ENCODE results near the gene SOX11. TPM values are rescaled to one million over a fixed set of nuclear protein-coding genes. Genes with fewer than 3 reads are reported as not detected.
"Not testable (repeated sequence)": the region's sequence is repeated elsewhere in the genome, so short reads cannot be mapped to it uniquely, and the experiment has no call there.

Gene SOX11
- total RNA-seq, 1 experiment from 2014 or later = not detected

- Histone ChIP-seq H3K4me3 (ENCODE audit: low read length) (no peak overlapping the region), H3K9ac (ENCODE audit: low read length) (no peak overlapping the region), H3K27me3 (ENCODE audit: low read length) (no peaks in the 10 kb centered on the region; the same call in 1 of the 2 replicates), H3K9me2 (replicated peaks; ENCODE audit: insufficient read depth, low read length) (no peaks in the 10 kb centered on the region), H3K27ac (ENCODE audit: low read length) (no peak overlapping the region), H3K4me1 (ENCODE audit: low read length) (no peaks in the 10 kb centered on the region), H4K20me1 (ENCODE audit: insufficient read depth, low read depth, low read length) (no peaks in the 10 kb centered on the region), H2AFZ (ENCODE audit: low read length) (no peak overlapping the region), H3K4me2 (ENCODE audit: low read depth, low read length, poor library complexity, severe bottlenecking) (no peak overlapping the region), H3K9me3 (ENCODE audit: low read length) (no peaks in the 10 kb centered on the region), H3K79me2 (ENCODE audit: low read length) (no peaks in the 10 kb centered on the region), H3K36me3 (ENCODE audit: insufficient read depth, low read length) (no peaks in the 10 kb centered on the region)
- DNase-seq = no peak
Observed at GRCh38 chr2:5666798-5667197, 25.4 kb upstream of the SOX11 start.

GRCh38 chr2:5667655-5668054, 24.5 kb upstream of the SOX11 start:
- H2AFZ ChIP-seq (ENCODE audit: low read length); H3K27ac ChIP-seq (ENCODE audit: low read length); H3K9me2 ChIP-seq (replicated peaks; ENCODE audit: insufficient read depth, low read length); DNase-seq; H3K4me2 ChIP-seq (ENCODE audit: low read depth, low read length, poor library complexity, severe bottlenecking); H3K9me3 ChIP-seq (ENCODE audit: low read length); H3K9ac ChIP-seq (ENCODE audit: low read length); H4K20me1 ChIP-seq (ENCODE audit: insufficient read depth, low read depth, low read length); H3K36me3 ChIP-seq (ENCODE audit: insufficient read depth, low read length); H3K27me3 ChIP-seq (ENCODE audit: low read length); H3K4me3 ChIP-seq (ENCODE audit: low read length); H3K4me1 ChIP-seq (ENCODE audit: low read length); H3K79me2 ChIP-seq (ENCODE audit: low read length): not testable (repeated sequence)

- Histone ChIP-seq H3K9me2 (replicated peaks; ENCODE audit: insufficient read depth, low read length) (no peaks in the 10 kb centered on the region), H3K9me3 (ENCODE audit: low read length) (no peaks in the 10 kb centered on the region), H4K20me1 (ENCODE audit: insufficient read depth, low read depth, low read length) (no peaks in the 10 kb centered on the region), H3K4me3 (ENCODE audit: low read length) (no peak overlapping the region), H3K4me1 (ENCODE audit: low read length) (no peaks in the 10 kb centered on the region), H3K27ac (ENCODE audit: low read length) (no peak overlapping the region), H3K9ac (ENCODE audit: low read length) (no peak overlapping the region), H3K36me3 (ENCODE audit: insufficient read depth, low read length) (no peaks in the 10 kb centered on the region), H3K27me3 (ENCODE audit: low read length) (no peaks in the 10 kb centered on the region; the same call in 1 of the 2 replicates), H2AFZ (ENCODE audit: low read length) (no peak overlapping the region), H3K79me2 (ENCODE audit: low read length) (no peaks in the 10 kb centered on the region), H3K4me2 (ENCODE audit: low read depth, low read length, poor library complexity, severe bottlenecking) (no peak overlapping the region)
- no peak for DNase-seq
Observed at GRCh38 chr2:5668682-5669250, 23.4 kb upstream of the SOX11 start.

GRCh38 chr2:5672749-5673144, 19.4 kb upstream of the SOX11 start:
- no peaks in the 10 kb centered on the region for H3K79me2 ChIP-seq (ENCODE audit: low read length)
- H3K4me1 ChIP-seq (ENCODE audit: low read length) = no peaks in the 10 kb centered on the region
- H3K36me3 ChIP-seq (ENCODE audit: insufficient read depth, low read length) = no peaks in the 10 kb centered on the region
- H3K4me3 ChIP-seq (ENCODE audit: low read length) = no peak overlapping the region
- no peaks in the 10 kb centered on the region for H3K27me3 ChIP-seq (ENCODE audit: low read length)
- H2AFZ ChIP-seq (ENCODE audit: low read length) = no peak overlapping the region
- no peak overlapping the region for H3K27ac ChIP-seq (ENCODE audit: low read length)
- DNase-seq = no peak
- no peaks in the 10 kb centered on the region for H3K9me3 ChIP-seq (ENCODE audit: low read length)
- no peak overlapping the region for H3K9ac ChIP-seq (ENCODE audit: low read length)
- no peaks in the 10 kb centered on the region for H3K9me2 ChIP-seq (replicated peaks; ENCODE audit: insufficient read depth, low read length)
- H4K20me1 ChIP-seq (ENCODE audit: insufficient read depth, low read depth, low read length) = no peaks in the 10 kb centered on the region
- H3K4me2 ChIP-seq (ENCODE audit: low read depth, low read length, poor library complexity, severe bottlenecking) = no peak overlapping the region

- DNase-seq = no peak
Observed at GRCh38 chr2:5673145-5674025, 18.8 kb upstream of the SOX11 start.

GRCh38 chr2:5674026-5674340, 18.2 kb upstream of the SOX11 start:
- H3K9me3 ChIP-seq (ENCODE audit: low read length) = no peaks in the 10 kb centered on the region
- H3K79me2 ChIP-seq (ENCODE audit: low read length) = no peaks in the 10 kb centered on the region
- no peaks in the 10 kb centered on the region for H3K27me3 ChIP-seq (ENCODE audit: low read length)
- no peaks in the 10 kb centered on the region for H3K9me2 ChIP-seq (replicated peaks; ENCODE audit: insufficient read depth, low read length)
- H3K9ac ChIP-seq (ENCODE audit: low read length) = no peak overlapping the region
- no peak overlapping the region for H2AFZ ChIP-seq (ENCODE audit: low read length)
- no peaks in the 10 kb centered on the region for H3K4me1 ChIP-seq (ENCODE audit: low read length)
- no peaks in the 10 kb centered on the region for H4K20me1 ChIP-seq (ENCODE audit: insufficient read depth, low read depth, low read length)
- H3K4me2 ChIP-seq (ENCODE audit: low read depth, low read length, poor library complexity, severe bottlenecking) = no peak overlapping the region
- no peak for DNase-seq
- H3K4me3 ChIP-seq (ENCODE audit: low read length) = no peak overlapping the region
- no peak overlapping the region for H3K27ac ChIP-seq (ENCODE audit: low read length)
- H3K36me3 ChIP-seq (ENCODE audit: insufficient read depth, low read length) = no peaks in the 10 kb centered on the region

More at GRCh38 chr2:5673145-5674025, 18.8 kb upstream of the SOX11 start:
- Histone ChIP-seq H3K36me3 (ENCODE audit: insufficient read depth, low read length) (no peaks in the 10 kb centered on the region), H3K79me2 (ENCODE audit: low read length) (no peaks in the 10 kb centered on the region), H3K4me2 (ENCODE audit: low read depth, low read length, poor library complexity, severe bottlenecking) (no peak overlapping the region), H3K9ac (ENCODE audit: low read length) (no peak overlapping the region), H3K27ac (ENCODE audit: low read length) (no peak overlapping the region), H3K4me3 (ENCODE audit: low read length) (no peak overlapping the region), H2AFZ (ENCODE audit: low read length) (no peak overlapping the region), H3K27me3 (ENCODE audit: low read length) (no peaks in the 10 kb centered on the region), H3K9me3 (ENCODE audit: low read length) (no peaks in the 10 kb centered on the region), H3K4me1 (ENCODE audit: low read length) (no peaks in the 10 kb centered on the region), H4K20me1 (ENCODE audit: insufficient read depth, low read depth, low read length) (no peaks in the 10 kb centered on the region), H3K9me2 (replicated peaks; ENCODE audit: insufficient read depth, low read length) (no peaks in the 10 kb centered on the region)

- H3K9me3 ChIP-seq (ENCODE audit: low read length) = no peaks in the 10 kb centered on the region
- no peaks in the 10 kb centered on the region for H3K36me3 ChIP-seq (ENCODE audit: insufficient read depth, low read length)
- H3K27ac ChIP-seq (ENCODE audit: low read length) = no peak overlapping the region
Observed at GRCh38 chr2:5677133-5677532, 15.1 kb upstream of the SOX11 start.

GRCh38 chr2:5683471-5683870, 8.7 kb upstream of the SOX11 start:
- no peaks in the 10 kb centered on the region for H3K27me3 ChIP-seq (ENCODE audit: low read length)
- no peak overlapping the region for H3K4me2 ChIP-seq (ENCODE audit: low read depth, low read length, poor library complexity, severe bottlenecking)
- H3K4me1 ChIP-seq (ENCODE audit: low read length) = no peaks in the 10 kb centered on the region
- H3K36me3 ChIP-seq (ENCODE audit: insufficient read depth, low read length) = no peaks in the 10 kb centered on the region
- no peak for DNase-seq
- no peak overlapping the region for H2AFZ ChIP-seq (ENCODE audit: low read length)
- H3K9me3 ChIP-seq (ENCODE audit: low read length) = no peaks in the 10 kb centered on the region
- H3K4me3 ChIP-seq (ENCODE audit: low read length) = no peak overlapping the region
- H3K9me2 ChIP-seq (replicated peaks; ENCODE audit: insufficient read depth, low read length) = no peaks in the 10 kb centered on the region
- no peak overlapping the region for H3K27ac ChIP-seq (ENCODE audit: low read length)
- no peak overlapping the region for H3K9ac ChIP-seq (ENCODE audit: low read length)
- H3K79me2 ChIP-seq (ENCODE audit: low read length) = no peaks in the 10 kb centered on the region
- no peaks in the 10 kb centered on the region for H4K20me1 ChIP-seq (ENCODE audit: insufficient read depth, low read depth, low read length)

More at GRCh38 chr2:5677133-5677532, 15.1 kb upstream of the SOX11 start:
- no peak overlapping the region for H3K9ac ChIP-seq (ENCODE audit: low read length)
- no peak overlapping the region for H3K4me3 ChIP-seq (ENCODE audit: low read length)
- no peaks in the 10 kb centered on the region for H3K79me2 ChIP-seq (ENCODE audit: low read length)
- no peaks in the 10 kb centered on the region for H3K9me2 ChIP-seq (replicated peaks; ENCODE audit: insufficient read depth, low read length)
- H4K20me1 ChIP-seq (ENCODE audit: insufficient read depth, low read depth, low read length) = no peaks in the 10 kb centered on the region
- H2AFZ ChIP-seq (ENCODE audit: low read length) = no peak overlapping the region
- H3K4me2 ChIP-seq (ENCODE audit: low read depth, low read length, poor library complexity, severe bottlenecking) = no peak overlapping the region
- no peaks in the 10 kb centered on the region for H3K4me1 ChIP-seq (ENCODE audit: low read length)
- no peaks in the 10 kb centered on the region for H3K27me3 ChIP-seq (ENCODE audit: low read length)
- no peak for DNase-seq
